Activated CD8-positive, alpha-beta memory T cell treated with anti-CD3 and anti-CD28 coated beads for 1 hour (primary cell): ENCODE results near the gene SKP2.
"Not testable (repeated sequence)": the region's sequence is repeated elsewhere in the genome, so short reads cannot be mapped to it uniquely, and the experiment has no call there.

Experiments
- DNase-seq, 2 donors: peaks; one replicate each; pipeline ENCODE4 v3.0.0-alpha.2; 2020; ENCODE audit warnings: low read depth in 1 of 2; ENCODE audit errors: extremely low read depth in 1 of 2

The SKP2 gene

GRCh38 chr5:36198281-36198680 is 46.4 kb downstream of the SKP2 start:
- DNase-seq: no peak

- not testable (repeated sequence) for DNase-seq
Measured at GRCh38 chr5:36198783-36199182, 46.9 kb downstream of the SKP2 start.

GRCh38 chr5:36199620-36200019 is 47.7 kb downstream of the SKP2 start:
- no peak for DNase-seq

GRCh38 chr5:36200513-36200912 is 48.6 kb downstream of the SKP2 start:
- DNase-seq: no peak

GRCh38 chr5:36202521-36202961 is 50.6 kb downstream of the SKP2 start:
- DNase-seq: no peak

GRCh38 chr5:36205329-36205728 is 53.4 kb downstream of the SKP2 start:
- no peak for DNase-seq

GRCh38 chr5:36206913-36207312 is 55.0 kb downstream of the SKP2 start:
- no peak for DNase-seq

GRCh38 chr5:36208786-36209185 is 56.9 kb downstream of the SKP2 start:
- no peak for DNase-seq

- no peak for DNase-seq
Measured at GRCh38 chr5:36209664-36210063, 57.8 kb downstream of the SKP2 start.

GRCh38 chr5:36214436-36214835 is 62.5 kb downstream of the SKP2 start:
- DNase-seq: no peak

GRCh38 chr5:36215910-36216309 is 64.0 kb downstream of the SKP2 start:
- no peak for DNase-seq

GRCh38 chr5:36217567-36217966 is 65.7 kb downstream of the SKP2 start:
- DNase-seq: no peak

- no peak for DNase-seq
Measured at GRCh38 chr5:36217988-36218387, 66.1 kb downstream of the SKP2 start.

- no peak for DNase-seq
Measured at GRCh38 chr5:36222620-36223019, 70.7 kb downstream of the SKP2 start.

GRCh38 chr5:36227046-36227445 is 75.1 kb downstream of the SKP2 start:
- no peak for DNase-seq

- no peak for DNase-seq
Measured at GRCh38 chr5:36228505-36228904, 76.6 kb downstream of the SKP2 start.

- DNase-seq: no peak
Measured at GRCh38 chr5:36230151-36230790, 78.4 kb downstream of the SKP2 start.

GRCh38 chr5:36232533-36232932 is 80.6 kb downstream of the SKP2 start:
- no peak for DNase-seq
